ENCODE results near the gene AGK.

DNA sequence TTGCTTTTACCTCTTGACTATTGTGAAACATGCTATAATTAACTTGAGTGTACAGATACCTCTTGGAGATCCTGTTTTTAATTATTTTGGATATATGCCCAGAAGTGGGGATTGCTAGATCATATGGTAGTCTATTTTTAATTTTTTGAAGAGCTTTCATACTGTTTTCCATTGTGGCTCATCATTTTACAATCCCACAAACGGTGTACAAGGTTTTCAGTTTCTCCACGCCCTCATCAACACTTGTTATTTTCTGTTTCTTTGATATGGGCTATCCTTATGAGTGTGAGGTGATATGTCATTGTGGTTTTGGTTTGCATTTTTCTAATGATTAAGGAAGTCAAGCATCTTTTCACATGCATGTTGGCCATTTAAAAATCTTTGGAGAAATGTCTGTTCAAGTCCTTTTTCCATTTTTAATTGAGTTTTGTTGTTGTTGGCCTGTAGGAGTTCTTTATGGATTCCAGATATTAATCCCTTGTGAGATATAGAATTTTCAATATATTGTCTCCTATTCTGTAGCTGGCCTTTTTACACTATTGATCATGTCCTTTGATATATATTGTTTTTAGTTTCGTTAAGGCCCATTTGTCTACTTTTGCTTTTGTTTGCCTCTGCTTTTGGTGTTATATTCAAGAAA is 7.5 kb downstream of the AGK start:
- TF ChIP-seq EP300 (IDR thresholded peaks at IDR 0.05): no peak
- no peak for TF ChIP-seq POLR2AphosphoS5 (IDR thresholded peaks at IDR 0.05)
- no peak for TF ChIP-seq POLR2A (IDR thresholded peaks at IDR 0.05)
- TF ChIP-seq, protein P1, sequence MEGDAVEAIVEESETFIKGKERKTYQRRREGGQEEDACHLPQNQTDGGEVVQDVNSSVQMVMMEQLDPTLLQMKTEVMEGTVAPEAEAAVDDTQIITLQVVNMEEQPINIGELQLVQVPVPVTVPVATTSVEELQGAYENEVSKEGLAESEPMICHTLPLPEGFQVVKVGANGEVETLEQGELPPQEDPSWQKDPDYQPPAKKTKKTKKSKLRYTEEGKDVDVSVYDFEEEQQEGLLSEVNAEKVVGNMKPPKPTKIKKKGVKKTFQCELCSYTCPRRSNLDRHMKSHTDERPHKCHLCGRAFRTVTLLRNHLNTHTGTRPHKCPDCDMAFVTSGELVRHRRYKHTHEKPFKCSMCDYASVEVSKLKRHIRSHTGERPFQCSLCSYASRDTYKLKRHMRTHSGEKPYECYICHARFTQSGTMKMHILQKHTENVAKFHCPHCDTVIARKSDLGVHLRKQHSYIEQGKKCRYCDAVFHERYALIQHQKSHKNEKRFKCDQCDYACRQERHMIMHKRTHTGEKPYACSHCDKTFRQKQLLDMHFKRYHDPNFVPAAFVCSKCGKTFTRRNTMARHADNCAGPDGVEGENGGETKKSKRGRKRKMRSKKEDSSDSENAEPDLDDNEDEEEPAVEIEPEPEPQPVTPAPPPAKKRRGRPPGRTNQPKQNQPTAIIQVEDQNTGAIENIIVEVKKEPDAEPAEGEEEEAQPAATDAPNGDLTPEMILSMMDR (IDR thresholded peaks at IDR 0.05): no peak
